AG09309 (cell line): ENCODE results near the gene PLXNA4.
A peak's percentile ranks its signal among the peaks of the same experiment; 100 is the strongest.

Experiments used
- DNase-seq: peaks from one replicate; pipeline ENCODE4 v3.0.0-alpha.2; 2010; ENCODE audit warnings: low read depth
- H3K4me3 ChIP-seq: 2 replicates; pipeline ENCODE4 v1.5.1; 2011; ENCODE audit warnings: mild to moderate bottlenecking, low read depth, low read length, moderate library complexity; ENCODE audit not compliant: control insufficient read depth
- CTCF ChIP-seq: IDR thresholded peaks from 2 replicates; pipeline ENCODE4 v1.5.1; 2011; ENCODE audit warnings: mild to moderate bottlenecking, low read depth, low read length, inconsistent platforms; ENCODE audit not compliant: insufficient read depth, control insufficient read depth; ENCODE audit errors: missing control alignments

PLXNA4 gene

GRCh38 chr7:132412435-132412834 lies 163.8 kb downstream of the PLXNA4 start:
- no peak for DNase-seq
- TF ChIP-seq CTCF: no peak
- H3K4me3 ChIP-seq: no peak overlapping the region

- no peak overlapping the region for H3K4me3 ChIP-seq
- DNase-seq: no peak
- TF ChIP-seq CTCF: no peak
Measured at GRCh38 chr7:132410861-132411541, 165.3 kb downstream of the PLXNA4 start.

- no peak for DNase-seq
- no peak for TF ChIP-seq CTCF
- no peak overlapping the region for H3K4me3 ChIP-seq
Measured at GRCh38 chr7:132410385-132410784, 165.9 kb downstream of the PLXNA4 start.

GRCh38 chr7:132407764-132408163 lies 168.5 kb downstream of the PLXNA4 start:
- no peak for DNase-seq
- no peak overlapping the region for H3K4me3 ChIP-seq
- TF ChIP-seq CTCF: no peak

GRCh38 chr7:132406039-132406438 lies 170.2 kb downstream of the PLXNA4 start:
- TF ChIP-seq CTCF: no peak
- no peak overlapping the region for H3K4me3 ChIP-seq
- DNase-seq: peak; percentile 71

GRCh38 chr7:132404261-132404660 lies 172.0 kb downstream of the PLXNA4 start:
- H3K4me3 ChIP-seq: no peak overlapping the region
- no peak for TF ChIP-seq CTCF
- no peak for DNase-seq

GRCh38 chr7:132403465-132404110 lies 172.7 kb downstream of the PLXNA4 start:
- no peak overlapping the region for H3K4me3 ChIP-seq
- DNase-seq: no peak

More at GRCh38 chr7:132403465-132404110, 172.7 kb downstream of the PLXNA4 start:
- no peak for TF ChIP-seq CTCF
